Right cardiac atrium (tissue), 5 donors: ENCODE results near the gene NYAP2. TPM values are rescaled to one million over a fixed set of nuclear protein-coding genes. Genes with fewer than 3 reads are reported as not detected.

ENCODE experiments used
- ATAC-seq, 2 donors: fragments of 200-7000 bp; cut with Tn5 transposase; one replicate each; pipeline versions ENCODE4 v1.8.0 to v1.9.1; 2020; ENCODE audit warnings: moderate library complexity in 2 of 2, mild to moderate bottlenecking in 1 of 2
- DNase-seq, 3 donors: peaks; one replicate each; pipeline ENCODE4 v3.0.0-alpha.2; 2020
- H3K27ac ChIP-seq: one replicate; pipeline ENCODE4 v1.5.1; 2013; ENCODE audit warnings: mild to moderate bottlenecking, low read length, control low read depth, moderate library complexity
- H3K27me3 ChIP-seq: one replicate; pipeline ENCODE4 v1.6.1; 2013; ENCODE audit not compliant: control insufficient read depth, insufficient read depth
- H3K4me1 ChIP-seq: one replicate; pipeline ENCODE4 v1.6.1; 2013; ENCODE audit warnings: low read length; ENCODE audit not compliant: control insufficient read depth, insufficient read depth
- H3K4me3 ChIP-seq: one replicate; pipeline ENCODE4 v1.5.1; 2013; ENCODE audit warnings: low read length, control low read depth
- H3K9me3 ChIP-seq: one replicate; pipeline ENCODE4 v1.6.1; 2013; ENCODE audit warnings: low read length; ENCODE audit not compliant: control insufficient read depth
- WGBS: extraction: QIAGEN DNeasy Blood & Tissue Kit; methylation state at CpG from one replicate; pipeline ENCODE4 v1.1.7; 2013; 5-methylcytosine and 5-hydroxymethylcytosine counted together
- intact Hi-C, 4 donors: fragments of 100-400 bp; cut with DNase I; formaldehyde crosslinking; loops; one replicate each; pipeline versions ENCODE4 v1.11.0 to v1.14.0; 2022 to 2023
- polyA plus RNA-seq: library from polyadenylated mRNA; stranded (reverse); fragments of 200-250 nt; gene quantifications from one replicate; pipeline ENCODE4 v1.2.3, GENCODE V29; 2013
- total RNA-seq, 4 donors: library from RNA; stranded (reverse); fragmentation: NEBNext Ultra II Directional; extraction: Animal tissue kit (Norgen Biotek cat#: 25700); gene quantifications; one replicate each; pipeline ENCODE4 v1.2.1, GENCODE V29; 2021
- donor health status: healthy with polysubstance abuse.
- donor health status: DM: no; HTN: yes; CAD: no.
- donor health status: DM: no; HTN: no; CAD: no.
- donor health status: DM: no; HTN: yes; CAD: no; lungs with severe emphysema.
- donor health status: DM: yes; HTN: yes; CAD: no.

Gene NYAP2
- total and polyA plus RNA-seq, 5 donors = not detected

GRCh38 chr2:225462417-225462816 lies 62.9 kb downstream of the NYAP2 start:
- H3K27ac ChIP-seq = no peak overlapping the region
- no peak overlapping the region for H3K4me3 ChIP-seq
- no peaks in the 10 kb centered on the region for H3K27me3 ChIP-seq
- DNase-seq = no peak
- H3K4me1 ChIP-seq = no peaks in the 10 kb centered on the region
- ATAC-seq = no peak
- 77% methylated on average over 2 of the region's 2 CpGs for WGBS
- intact Hi-C loops = no loop called here
- H3K9me3 ChIP-seq = no peaks in the 10 kb centered on the region

DNA sequence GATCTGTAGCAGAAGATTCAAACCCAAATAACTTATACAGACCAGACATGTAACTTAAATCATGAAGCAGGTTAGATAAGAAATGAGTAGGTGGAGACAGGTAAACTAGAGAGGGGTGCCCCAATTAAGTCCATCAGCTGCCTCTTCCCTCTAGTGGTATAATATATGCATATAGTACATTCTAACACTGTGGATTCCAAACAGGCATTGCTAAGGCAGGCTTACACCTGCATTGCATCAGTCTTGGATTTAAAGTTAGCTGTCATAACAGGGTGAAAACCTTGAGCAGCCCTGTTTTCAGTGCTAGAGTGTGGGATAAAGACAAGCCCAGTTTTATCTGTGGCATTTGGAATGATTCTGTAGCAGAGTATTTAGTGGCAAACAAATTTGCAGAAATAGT lies 63.4 kb downstream of the NYAP2 start:
- DNase-seq (no peak), ATAC-seq (no peak)
- Histone ChIP-seq H3K27ac (no peak overlapping the region), H3K27me3 (no peaks in the 10 kb centered on the region), H3K4me3 (no peak overlapping the region), H3K9me3 (no peaks in the 10 kb centered on the region), H3K4me1 (no peaks in the 10 kb centered on the region)
- intact Hi-C loops = no loop called here

- no peak for ATAC-seq
- WGBS = 86% methylated on average over 1 of the region's 1 CpG
Measured at GRCh38 chr2:225463449-225463848, 63.9 kb downstream of the NYAP2 start.

DNA sequence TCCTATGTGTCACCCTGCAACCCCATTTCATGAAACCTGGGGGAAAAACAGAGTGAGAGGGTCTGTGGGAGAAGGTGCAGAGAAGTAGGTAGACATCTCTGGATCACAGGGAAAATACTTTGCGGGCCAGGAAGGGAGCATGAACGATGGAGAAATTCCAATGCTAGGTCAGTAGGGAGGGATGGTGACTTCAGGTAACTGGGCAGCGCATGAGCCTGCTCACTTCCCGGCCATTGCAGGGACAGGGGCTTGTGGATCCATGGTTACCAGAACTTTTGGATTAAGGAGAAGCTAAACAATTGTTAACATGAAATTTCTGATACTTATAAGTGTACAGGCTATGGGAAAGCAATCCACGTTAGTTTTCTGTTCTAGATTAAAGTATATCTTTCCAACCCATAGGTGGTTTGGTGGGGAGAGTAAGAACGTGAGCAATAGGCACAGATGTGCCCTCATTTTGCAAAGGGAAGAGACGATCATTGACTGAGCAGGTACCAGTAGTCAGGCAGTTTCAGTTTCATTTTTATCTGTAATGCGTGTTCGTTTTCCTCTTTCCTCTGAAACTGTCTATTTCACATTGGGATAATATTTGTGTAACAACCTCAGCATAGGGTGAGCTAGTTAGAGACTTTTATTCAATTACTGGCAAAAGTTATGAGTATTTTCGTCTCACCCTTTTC lies 65.0 kb downstream of the NYAP2 start:
- ATAC-seq (no peak), DNase-seq (no peak)
- no peaks in the 10 kb centered on the region for H3K27me3 ChIP-seq
- H3K4me1 ChIP-seq = no peaks in the 10 kb centered on the region
- no peaks in the 10 kb centered on the region for H3K9me3 ChIP-seq
- H3K4me3 ChIP-seq = peak overlapping the region; percentile 7
- 73% methylated on average over 10 of the region's 10 CpGs for WGBS
- H3K27ac ChIP-seq = no peak overlapping the region
- intact Hi-C loops = no loop called here

More at GRCh38 chr2:225463449-225463848, 63.9 kb downstream of the NYAP2 start:
- H3K27ac ChIP-seq = no peak overlapping the region
- no peaks in the 10 kb centered on the region for H3K4me1 ChIP-seq
- no peak for DNase-seq
- H3K4me3 ChIP-seq = no peak overlapping the region
- intact Hi-C loops = no loop called here
- H3K9me3 ChIP-seq = no peaks in the 10 kb centered on the region
- no peaks in the 10 kb centered on the region for H3K27me3 ChIP-seq

- no peaks in the 10 kb centered on the region for H3K4me1 ChIP-seq
- no peak for ATAC-seq
- H3K27ac ChIP-seq = no peak overlapping the region
Measured at GRCh38 chr2:225465827-225466226, 66.3 kb downstream of the NYAP2 start.

GRCh38 chr2:225466891-225467604 lies 67.5 kb downstream of the NYAP2 start:
- ATAC-seq (no peak), DNase-seq (no peak)
- Histone ChIP-seq H3K9me3 (no peaks in the 10 kb centered on the region), H3K4me3 (no peak overlapping the region), H3K27me3 (no peaks in the 10 kb centered on the region), H3K4me1 (no peaks in the 10 kb centered on the region), H3K27ac (no peak overlapping the region)
- intact Hi-C loops = no loop called here
- 81% methylated on average over 9 of the region's 9 CpGs for WGBS

More at GRCh38 chr2:225465827-225466226, 66.3 kb downstream of the NYAP2 start:
- Histone ChIP-seq H3K27me3 (no peaks in the 10 kb centered on the region), H3K4me3 (no peak overlapping the region), H3K9me3 (no peaks in the 10 kb centered on the region)
- 65% methylated on average over 4 of the region's 4 CpGs for WGBS
- intact Hi-C loops = no loop called here
- no peak for DNase-seq

GRCh38 chr2:225468131-225468530 lies 68.6 kb downstream of the NYAP2 start:
- DNase-seq (no peak), ATAC-seq (no peak)
- Histone ChIP-seq H3K27ac (no peak overlapping the region), H3K4me1 (no peaks in the 10 kb centered on the region), H3K9me3 (no peaks in the 10 kb centered on the region), H3K4me3 (no peak overlapping the region), H3K27me3 (no peaks in the 10 kb centered on the region)
- WGBS = 30% methylated on average over 2 of the region's 2 CpGs
- intact Hi-C loops = no loop called here

GRCh38 chr2:225471039-225471438 lies 71.5 kb downstream of the NYAP2 start:
- Histone ChIP-seq H3K4me3 (no peak overlapping the region), H3K27ac (no peak overlapping the region), H3K27me3 (no peaks in the 10 kb centered on the region), H3K4me1 (no peaks in the 10 kb centered on the region), H3K9me3 (no peaks in the 10 kb centered on the region)
- WGBS = 63% methylated on average over 3 of the region's 3 CpGs
- intact Hi-C loops = no loop called here
- no peak for DNase-seq
- ATAC-seq = no peak

GRCh38 chr2:225471482-225471881 lies 72.0 kb downstream of the NYAP2 start:
- Histone ChIP-seq H3K27me3 (no peaks in the 10 kb centered on the region), H3K4me3 (no peak overlapping the region), H3K4me1 (no peaks in the 10 kb centered on the region), H3K27ac (no peak overlapping the region), H3K9me3 (no peaks in the 10 kb centered on the region)
- intact Hi-C loops = no loop called here
- ATAC-seq (no peak), DNase-seq (no peak)
- 54% methylated on average over 2 of the region's 2 CpGs for WGBS

DNA sequence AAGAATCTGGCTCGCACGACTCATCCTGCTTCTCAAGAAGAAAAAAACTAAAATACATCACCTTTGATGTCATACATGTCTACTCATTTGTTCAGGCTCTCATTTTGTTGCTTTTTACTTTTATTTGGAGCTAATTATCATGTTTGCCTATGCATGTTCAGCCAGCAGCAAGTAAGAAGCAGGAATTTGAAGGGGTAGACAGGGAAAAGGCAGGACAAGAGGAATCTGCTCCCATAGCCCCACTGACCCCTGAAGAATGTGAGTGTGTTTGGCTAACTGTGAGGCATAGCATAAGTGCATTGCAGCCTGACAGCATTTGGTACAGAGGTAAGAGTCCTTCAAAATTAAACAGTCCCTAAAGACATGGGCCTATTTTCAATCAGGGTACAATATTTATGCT lies 72.7 kb downstream of the NYAP2 start:
- intact Hi-C loops = no loop called here
- H3K4me1 ChIP-seq = no peaks in the 10 kb centered on the region
- no peaks in the 10 kb centered on the region for H3K27me3 ChIP-seq
- WGBS = 46% methylated on average over 2 of the region's 2 CpGs
- ATAC-seq = no peak
- DNase-seq = no peak
- no peaks in the 10 kb centered on the region for H3K9me3 ChIP-seq
- H3K27ac ChIP-seq = no peak overlapping the region
- no peak overlapping the region for H3K4me3 ChIP-seq

DNA sequence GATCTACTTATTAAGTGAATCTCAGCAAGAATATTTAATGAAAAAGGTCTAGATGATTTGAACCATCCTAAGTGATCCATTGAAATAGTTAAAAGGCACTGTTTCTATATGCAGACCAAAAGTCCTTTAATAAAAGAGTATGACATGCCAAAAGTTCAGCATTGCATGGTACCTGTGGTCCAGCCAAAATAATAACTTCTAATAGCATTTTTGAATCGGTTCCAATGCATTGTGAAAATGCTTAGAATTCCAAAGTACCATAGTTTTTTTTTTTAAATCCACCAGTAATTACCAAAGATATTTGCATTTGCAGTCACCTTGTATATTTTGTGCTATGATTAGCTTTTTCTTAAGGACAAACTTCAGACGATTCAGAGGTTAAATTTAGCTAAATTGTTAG lies 79.9 kb downstream of the NYAP2 start:
- no peak overlapping the region for H3K4me3 ChIP-seq
- intact Hi-C loops = no loop called here
- ATAC-seq (no peak), DNase-seq (no peak)
- no peaks in the 10 kb centered on the region for H3K27me3 ChIP-seq
- H3K27ac ChIP-seq = no peak overlapping the region
- no peaks in the 10 kb centered on the region for H3K4me1 ChIP-seq
- WGBS = 54% methylated on average over 2 of the region's 2 CpGs
- no peaks in the 10 kb centered on the region for H3K9me3 ChIP-seq
